Panc1 (cell line): ENCODE results near the gene MACROH2A1. TPM values are rescaled to one million over a fixed set of nuclear protein-coding genes. Genes with fewer than 3 reads are reported as not detected.

Experiments used
- ATAC-seq: fragments of 200-7000 bp; cut with Tn5 transposase; 2 replicates; pipeline ENCODE4 v1.9.1; 2020; ENCODE audit warnings: mild to moderate bottlenecking, moderate library complexity
- BruUV-seq: library from RNA; stranded (reverse); fragments of 400-500 nt; replicated peaks from 2 replicates; lab custom pipeline; 2021; lab: Mats Ljungman, UMichigan
- CTCF ChIA-PET: fragments of 300-600 bp; sonication (Branson Sonifier 250); formaldehyde crosslinking; loops from one replicate; lab custom pipeline; 2022; ENCODE audit warnings: antibody characterized with exemption; lab: Charles Lee
- POLR2A ChIA-PET: fragments of 300-600 bp; sonication (Branson Sonifier 250); formaldehyde crosslinking; loops from one replicate; lab custom pipeline; 2022; ENCODE audit warnings: antibody characterized with exemption; lab: Charles Lee
- DNase-seq: peaks from one replicate; pipeline ENCODE4 v3.0.0-alpha.2; 2010; ENCODE audit warnings: low read depth, low spot score
- H3K27ac ChIP-seq: 2 replicates; pipeline ENCODE4 v1.5.1; 2011; ENCODE audit warnings: mild to moderate bottlenecking, low read length, inconsistent platforms
- H3K27me3 ChIP-seq: fragments of 200-500 bp; sonication (Bioruptor generic); 2 replicates; pipeline ENCODE4 v1.6.0; 2014; ENCODE audit warnings: low read length, inconsistent platforms; ENCODE audit not compliant: control insufficient read depth, insufficient read depth
- H3K36me3 ChIP-seq: fragments of 200-500 bp; sonication (Bioruptor generic); 2 replicates; pipeline ENCODE4 v1.5.1; 2014; ENCODE audit warnings: inconsistent platforms, mild to moderate bottlenecking, low read length, moderate library complexity; ENCODE audit not compliant: control insufficient read depth, insufficient read depth
- H3K4me1 ChIP-seq: 2 replicates; pipeline ENCODE4 v1.5.1; 2011; ENCODE audit warnings: inconsistent platforms, mild to moderate bottlenecking, low read length, moderate library complexity; ENCODE audit not compliant: control insufficient read depth, insufficient read depth
- H3K4me3 ChIP-seq, 2 experiments: 2 replicates each; pipeline ENCODE4 v1.5.1; 2011 to 2012; ENCODE audit warnings: low read depth in 2 of 2, low read length in 2 of 2, mild to moderate bottlenecking in 2 of 2, inconsistent platforms in 1 of 2, moderate library complexity in 1 of 2
- H3K9me3 ChIP-seq: fragments of 200-500 bp; sonication (Bioruptor generic); 2 replicates; pipeline ENCODE4 v1.5.1; 2014; ENCODE audit warnings: low read depth, mild to moderate bottlenecking, inconsistent platforms, low read length, moderate library complexity; ENCODE audit not compliant: control insufficient read depth, insufficient read depth
- CTCF ChIP-seq: fragments of 450-650 bp; IDR thresholded peaks from 2 replicates; pipeline ENCODE4 v1.5.1; 2017; ENCODE audit warnings: mild to moderate bottlenecking
- POLR2AphosphoS5 ChIP-seq: IDR thresholded peaks from 2 replicates; pipeline ENCODE4 v1.6.1; 2012; ENCODE audit warnings: mild to moderate bottlenecking, low read depth, low read length, moderate library complexity
- REST ChIP-seq, 2 experiments: IDR thresholded peaks; 2 replicates each; pipeline ENCODE4 v1.6.1; 2011 to 2012; ENCODE audit warnings: low read depth in 2 of 2, control low read depth in 1 of 2, low read length in 1 of 2, mild to moderate bottlenecking in 1 of 2, moderate library complexity in 1 of 2; ENCODE audit not compliant: insufficient read depth in 1 of 2
- SIN3A ChIP-seq: IDR thresholded peaks from 2 replicates; pipeline ENCODE4 v1.6.1; 2012; ENCODE audit warnings: low read depth, mild to moderate bottlenecking, low read length, moderate library complexity, borderline replicate concordance; ENCODE audit not compliant: insufficient read depth
- TCF7L2 ChIP-seq: IDR thresholded peaks from 2 replicates; pipeline ENCODE4 v1.6.1; 2011; ENCODE audit warnings: mild to moderate bottlenecking, low read depth, low read length, inconsistent platforms
- in situ Hi-C: cut with HindIII; loops from 2 replicates; pipeline ENCODE4 v1.10.0; 2016; ENCODE audit warnings: low sequenced_read_pairs, low pct_unique_long_range_greater_than_20kb
- intact Hi-C: fragments of 100-400 bp; cut with micrococcal nuclease; formaldehyde crosslinking; loops from one replicate; pipeline ENCODE4 v1.10.0; 2022; ENCODE audit not compliant: unreplicated experiment
- total RNA-seq: library from RNA; stranded (reverse); gene quantifications from one replicate; pipeline ENCODE4 v1.2.1, GENCODE V29; 2021; ENCODE audit not compliant: unreplicated experiment

MACROH2A1 gene
- total RNA-seq, 1 experiment from 2014 or later, result 162 TPM

GRCh38 chr5:135341696-135342550 is 57.1 kb downstream of the MACROH2A1 start:
- Histone ChIP-seq H3K27ac (no peak overlapping the region), H3K4me1 (no peaks in the 10 kb centered on the region), H3K4me3 (no peak overlapping the region), H3K27me3 (no peaks in the 10 kb centered on the region), H3K36me3 (peaks cover 20% of the 10 kb centered on the region), H3K9me3 (no peaks in the 10 kb centered on the region)
- ChIA-PET POLR2A (no interaction called here), CTCF (interaction anchor here (0.6 kb wide), 1 partner anchor 83 kb away, joined by 4 read pairs; no protein-coding TSS in a partner anchor)
- in situ Hi-C loops (no loop called here), intact Hi-C loops (no loop called here)
- ATAC-seq, result no peak
- no TSS peak for BruUV-seq
- TF ChIP-seq REST (IDR thresholded peaks at IDR 0.05; ENCODE audit: insufficient read depth in 1 of 2, low read depth in 2 of 2, low read length in 1 of 2) (no peak), TCF7L2 (no peak), SIN3A (no peak), CTCF (no peak), POLR2AphosphoS5 (no peak)
- DNase-seq, result no peak

GRCh38 chr5:135341016-135341666 is 57.9 kb downstream of the MACROH2A1 start:
- CTCF ChIA-PET, result interaction anchor here (0.6 kb wide), 1 partner anchor 84 kb away, joined by 4 read pairs; no protein-coding TSS in a partner anchor
- intact Hi-C loops, result no loop called here
- DNase-seq (no peak), ATAC-seq (no peak)
- H3K9me3 ChIP-seq, result no peaks in the 10 kb centered on the region
- TF ChIP-seq REST (IDR thresholded peaks at IDR 0.05; ENCODE audit: insufficient read depth in 1 of 2, low read depth in 2 of 2, low read length in 1 of 2), result no peak
- TF ChIP-seq CTCF, result no peak
- H3K4me1 ChIP-seq, result no peaks in the 10 kb centered on the region
- in situ Hi-C loops, result no loop called here
- POLR2A ChIA-PET, result interaction anchor here (0.6 kb wide), 1 partner anchor 605 kb away, joined by 3 read pairs; no protein-coding TSS in a partner anchor
- BruUV-seq, result no TSS peak
- H3K4me3 ChIP-seq, result no peak overlapping the region
- no peaks in the 10 kb centered on the region for H3K27me3 ChIP-seq
- H3K36me3 ChIP-seq, result peaks cover 22% of the 10 kb centered on the region
- H3K27ac ChIP-seq, result no peak overlapping the region
